HepG2 (cell line): ENCODE measurements around the gene CNOT10. TPM values are rescaled to one million over a fixed set of nuclear protein-coding genes. Genes with fewer than 3 reads are reported as not detected.

ENCODE experiments used
- CCDC6 ChIP-seq: sonication (generic); formaldehyde crosslinking; IDR thresholded peaks from 2 replicates; pipeline ENCODE4 v1.8.1; 2022; ENCODE audit warnings: mild to moderate bottlenecking, missing genetic modification reagents, moderate library complexity
- CEBPG ChIP-seq: IDR thresholded peaks from 2 replicates; pipeline ENCODE4 v1.6.1; 2016
- CSRNP1 ChIP-seq: sonication (generic); formaldehyde crosslinking; IDR thresholded peaks from 2 replicates; pipeline ENCODE4 v1.8.1; 2023; ENCODE audit warnings: mild to moderate bottlenecking, missing genetic modification reagents
- ERF ChIP-seq: IDR thresholded peaks from 2 replicates; pipeline ENCODE4 v1.6.1; 2018; ENCODE audit warnings: missing biosample characterization, missing genetic modification reagents
- FOXC1 ChIP-seq: sonication (generic); formaldehyde crosslinking; IDR thresholded peaks from 2 replicates; pipeline ENCODE4 v1.8.0; 2022; ENCODE audit warnings: mild to moderate bottlenecking, missing genetic modification reagents, borderline replicate concordance
- MBD4 ChIP-seq: IDR thresholded peaks from 2 replicates; pipeline ENCODE4 v1.6.1; 2012; ENCODE audit warnings: low read length, inconsistent platforms, borderline replicate concordance
- RERE ChIP-seq: IDR thresholded peaks from 2 replicates; pipeline ENCODE4 v1.6.1; 2016; ENCODE audit warnings: low read depth, missing genetic modification reagents, missing compliant biosample characterization
- SIN3B ChIP-seq: fragments of 150-350 bp; IDR thresholded peaks from 2 replicates; pipeline ENCODE4 v1.6.1; 2014; ENCODE audit warnings: low read length
- TARDBP ChIP-seq: sonication (generic); formaldehyde crosslinking; IDR thresholded peaks from 2 replicates; pipeline ENCODE4 v1.8.0; 2022; ENCODE audit warnings: mild to moderate bottlenecking, missing genetic modification reagents
- ZGPAT ChIP-seq: IDR thresholded peaks from 2 replicates; pipeline ENCODE4 v1.6.1; 2016; ENCODE audit warnings: mild to moderate bottlenecking
- ZNF446 ChIP-seq: sonication (generic); formaldehyde crosslinking; IDR thresholded peaks from 2 replicates; pipeline ENCODE4 v1.5.0; 2020; ENCODE audit warnings: mild to moderate bottlenecking, missing genetic modification reagents
- ZNF597 ChIP-seq: sonication (generic); formaldehyde crosslinking; IDR thresholded peaks from 2 replicates; pipeline ENCODE4 v1.5.0; 2020; ENCODE audit warnings: missing genetic modification reagents
- ZNF644 ChIP-seq: IDR thresholded peaks from 2 replicates; pipeline ENCODE4 v1.6.1; 2016; ENCODE audit warnings: low read depth
- ZNF646 ChIP-seq: sonication (generic); formaldehyde crosslinking; IDR thresholded peaks from 2 replicates; pipeline ENCODE4 v1.9.0; 2021; ENCODE audit warnings: mild to moderate bottlenecking, missing genetic modification reagents
- polyA plus RNA-seq, 8 experiments: library from polyadenylated mRNA; depleted of rRNA in 3 of 8; stranded (reverse) in 7 of 8; unstranded in 1 of 8; fragments of >200 nt; fragmentation: Illumina TruSeq in 4 of 8; extraction: Trizol in 4 of 8; gene quantifications; 2 replicates each; pipeline versions ENCODE4 v1.2.1 to v1.2.3, GENCODE V29; 2011 to 2016; ENCODE audit warnings: low read depth in 4 of 8, missing spikeins in 1 of 8, mixed read lengths in 1 of 8; ENCODE audit not compliant: insufficient read depth in 1 of 8
- total RNA-seq, 5 experiments: library from RNA; depleted of rRNA; stranded (reverse); fragments of >200 nt; fragmentation: Illumina TruSeq; extraction: Trizol; gene quantifications; 2 replicates each; pipeline ENCODE4 v1.2.3, GENCODE V29; 2016; ENCODE audit warnings: low read depth in 1 of 5

CNOT10 gene
- total and polyA plus RNA-seq, 2 of the 13 experiments (the other 11 are each of a cell fraction or from before 2014, with no cell fraction given), result 21.2 to 34.1 TPM

- TF ChIP-seq ZNF646 (CRISPR knock-in tag), result no peak
- TF ChIP-seq ERF, result no peak; the same call in 1 of the 2 replicates
- no peak for TF ChIP-seq ZNF446 (CRISPR knock-in tag)
- TF ChIP-seq CSRNP1 (CRISPR knock-in tag), result no peak
- TF ChIP-seq TARDBP (CRISPR knock-in tag), result peak; percentile 61; the same call in 1 of the 2 replicates
- no peak for TF ChIP-seq RERE (CRISPR knock-in tag)
- TF ChIP-seq SIN3B, result no peak
- no peak for TF ChIP-seq FOXC1 (CRISPR knock-in tag)
- TF ChIP-seq CCDC6 (CRISPR knock-in tag), result no peak
- TF ChIP-seq MBD4, result no peak
- TF ChIP-seq CEBPG (CRISPR knock-in tag), result peak; percentile 84
- peak; percentile 65; the same call in 1 of the 2 replicates for TF ChIP-seq ZNF644 (CRISPR knock-in tag)
- TF ChIP-seq ZNF597 (CRISPR knock-in tag), result no peak
- 0 out of 2 replicates have a peak, but pooled peaks have one; percentile 29 for TF ChIP-seq ZGPAT (CRISPR knock-in tag)
Observed at GRCh38 chr3:32703491-32703972, 18.5 kb downstream of the CNOT10 start (continued).
